GM18868 (cell line): ENCODE measurements around the gene WDR72.
"Not testable (repeated sequence)": the region's sequence is repeated elsewhere in the genome, so short reads cannot be mapped to it uniquely, and the experiment has no call there.

Experiments used
- ATAC-seq: cut with Tn5 transposase; IDR thresholded peaks from one replicate; pipeline ENCODE4 v1.9.1; 2021; ENCODE audit warnings: mild to moderate bottlenecking, moderate library complexity; ENCODE audit not compliant: unreplicated experiment

WDR72 gene

DNA sequence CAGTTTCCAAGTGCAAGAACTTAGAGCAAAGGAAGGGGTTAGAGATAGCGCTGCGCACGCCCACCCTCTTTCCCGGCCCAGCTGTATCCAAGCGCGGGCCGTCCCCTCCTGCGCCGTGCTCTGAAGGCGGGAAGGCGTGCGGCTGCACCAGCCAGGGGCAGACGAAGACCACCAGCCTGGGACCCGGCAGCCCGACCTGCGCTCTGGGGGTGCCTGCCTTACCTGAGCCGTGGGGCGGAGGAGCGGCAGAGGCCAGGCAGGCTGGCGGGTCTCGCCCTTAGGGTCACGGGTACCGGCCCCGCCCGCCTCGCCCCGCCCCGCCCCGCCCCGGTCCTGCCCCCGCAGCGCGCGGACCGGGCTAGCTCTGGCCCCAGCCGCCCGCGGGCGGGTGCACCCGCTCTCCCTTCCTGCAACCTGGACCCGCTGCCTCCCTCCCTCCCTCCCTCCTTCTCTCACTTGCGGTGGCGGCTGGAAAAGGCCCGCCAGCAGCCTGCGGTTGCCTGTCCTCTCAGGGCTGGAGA, at the start of gene WDR72:
TSS of gene WDR72 (minus strand) at position 253 of the 521 bp plus-strand sequence. CDS start 26,514 bp downstream, outside the sequence.
- no peak for ATAC-seq

- peak; percentile 66 for ATAC-seq
These were observed 48.7 kb upstream of the WDR72 start for GRCh38 chr15:53808058-53808706.

GRCh38 chr15:53807501-53807900, 48.0 kb upstream of the WDR72 start:
- ATAC-seq: no peak

GRCh38 chr15:53802672-53803071, 43.2 kb upstream of the WDR72 start:
- no peak for ATAC-seq

GRCh38 chr15:53791581-53791980, 32.1 kb upstream of the WDR72 start:
- ATAC-seq: no peak

GRCh38 chr15:53789654-53790375, 30.4 kb upstream of the WDR72 start:
- no peak for ATAC-seq

DNA sequence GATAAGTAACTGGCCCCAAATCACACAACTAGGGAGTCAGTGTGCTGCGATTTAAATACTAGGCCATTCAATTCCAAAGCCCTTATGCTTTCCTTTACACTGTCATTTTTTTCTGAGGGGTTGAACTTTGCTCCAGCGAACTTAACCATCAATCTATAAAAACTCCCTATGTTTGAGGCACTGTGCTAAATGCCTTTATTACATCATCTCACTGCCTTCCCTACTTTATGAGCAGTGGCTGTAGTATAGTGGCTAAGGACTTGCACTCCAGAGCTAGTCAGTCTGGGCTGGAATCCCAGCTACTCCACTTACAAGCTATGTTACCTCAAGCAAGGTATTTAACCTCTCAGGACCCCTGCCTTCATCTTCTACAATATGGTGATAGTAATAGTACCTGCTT, 26.9 kb upstream of the WDR72 start:
- no peak for ATAC-seq

GRCh38 chr15:53785241-53785640, 25.8 kb upstream of the WDR72 start:
- ATAC-seq: not testable (repeated sequence)

GRCh38 chr15:53762916-53763315, 3.5 kb upstream of the WDR72 start:
- ATAC-seq: no peak

DNA sequence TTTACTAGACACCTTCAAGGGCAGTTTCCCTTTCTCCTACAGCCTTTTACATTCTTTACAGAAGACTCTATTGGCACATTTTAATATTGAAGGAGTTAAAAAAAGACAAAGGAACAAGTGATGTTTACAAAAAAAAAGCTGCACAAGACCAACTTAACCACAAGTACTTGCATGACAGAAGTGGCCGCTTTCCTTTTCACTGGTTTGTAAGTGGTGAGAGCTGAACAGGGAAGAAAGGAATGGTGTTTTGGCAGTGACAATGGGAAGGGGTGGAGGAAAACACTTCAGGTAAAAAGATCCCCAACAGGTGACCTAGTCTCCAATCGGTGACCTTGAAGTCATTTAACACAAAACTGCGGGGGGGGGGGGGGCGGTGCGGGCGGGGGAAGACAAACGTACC, 1.1 kb downstream of the WDR72 start:
- ATAC-seq: no peak

DNA sequence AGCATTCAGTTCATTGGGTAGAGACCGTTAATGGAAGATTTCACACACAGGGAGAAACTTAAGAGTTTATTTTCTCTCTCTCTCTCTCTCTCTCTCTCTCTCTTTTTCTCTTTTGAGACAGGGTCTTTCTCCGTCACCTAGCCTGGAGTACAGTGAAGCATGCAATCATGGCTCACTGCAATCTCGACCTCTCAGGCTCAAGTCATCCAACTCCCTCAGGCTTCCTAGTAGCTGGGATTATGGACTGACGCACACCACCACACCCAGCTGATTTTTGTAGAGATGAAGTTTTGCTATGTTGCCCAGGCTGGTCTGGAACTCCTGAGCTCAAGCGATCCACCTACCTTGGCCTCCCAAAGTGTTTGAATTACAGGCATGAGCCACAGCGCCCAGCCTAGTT, 1.6 kb downstream of the WDR72 start:
- no peak for ATAC-seq

DNA sequence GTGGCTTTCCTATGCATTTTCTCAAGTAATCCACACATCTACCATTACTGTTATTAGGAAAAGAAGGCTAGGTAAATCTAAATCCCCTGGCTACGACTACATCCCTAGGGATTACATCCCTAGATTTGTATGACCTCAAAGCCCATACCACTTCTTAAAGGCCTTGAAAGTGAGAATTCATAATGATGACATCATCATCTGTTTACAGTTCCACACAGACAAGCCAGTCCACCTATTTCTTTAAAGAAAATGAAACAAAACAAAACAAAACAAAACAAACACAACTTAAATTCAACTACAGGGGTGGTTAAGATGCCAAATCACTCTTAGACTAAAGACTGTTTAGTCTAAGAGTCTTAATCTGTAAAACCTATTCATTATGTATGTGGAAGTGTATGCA, 5.7 kb downstream of the WDR72 start:
- ATAC-seq: no peak

- no peak for ATAC-seq
These were observed 7.1 kb downstream of the WDR72 start for GRCh38 chr15:53752406-53752805.

DNA sequence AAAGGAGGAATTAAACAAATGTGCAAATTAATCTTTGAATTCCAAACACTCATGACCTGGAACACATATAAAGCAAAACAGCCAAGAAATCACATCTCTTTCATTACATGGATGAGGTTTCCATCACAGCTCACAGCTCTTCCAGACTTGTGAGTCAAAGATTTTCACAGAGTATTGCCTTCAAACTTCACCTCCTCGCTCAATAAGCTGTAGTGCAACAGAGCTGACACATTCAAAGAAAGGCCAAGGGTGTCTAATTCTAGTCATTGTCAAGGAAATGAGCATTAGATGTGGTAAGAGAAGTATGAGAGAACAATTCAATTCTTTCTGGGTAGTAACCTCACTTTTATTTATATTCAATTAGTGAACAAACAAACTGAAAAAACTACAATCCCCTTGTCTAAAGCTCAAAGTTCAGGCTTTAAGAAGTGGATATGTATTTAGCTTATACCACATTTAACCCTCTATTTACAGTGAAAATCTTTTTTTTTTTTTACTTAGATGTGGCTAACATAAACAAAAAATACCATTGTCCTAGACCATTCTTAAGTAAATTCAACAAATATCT, 11.9 kb downstream of the WDR72 start:
- no peak for ATAC-seq

DNA sequence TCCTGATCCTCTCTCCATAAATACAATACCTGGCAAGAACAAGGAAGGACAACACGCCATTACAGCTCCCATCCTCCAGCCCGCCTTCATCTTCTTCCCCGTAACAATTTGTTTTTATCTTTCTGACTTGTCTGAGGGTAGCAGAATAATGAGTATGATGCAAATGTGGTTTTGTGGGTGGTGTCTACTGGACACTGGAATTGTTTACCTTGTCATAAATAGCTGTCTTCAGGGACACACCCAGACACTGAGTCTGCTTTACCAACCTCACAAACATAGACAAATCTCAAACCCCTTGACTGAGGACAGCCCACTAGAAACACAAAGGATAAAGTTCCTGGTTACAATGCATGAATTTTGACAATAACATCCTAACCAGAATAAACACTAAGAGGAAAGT, 13.4 kb downstream of the WDR72 start:
- ATAC-seq: no peak

DNA sequence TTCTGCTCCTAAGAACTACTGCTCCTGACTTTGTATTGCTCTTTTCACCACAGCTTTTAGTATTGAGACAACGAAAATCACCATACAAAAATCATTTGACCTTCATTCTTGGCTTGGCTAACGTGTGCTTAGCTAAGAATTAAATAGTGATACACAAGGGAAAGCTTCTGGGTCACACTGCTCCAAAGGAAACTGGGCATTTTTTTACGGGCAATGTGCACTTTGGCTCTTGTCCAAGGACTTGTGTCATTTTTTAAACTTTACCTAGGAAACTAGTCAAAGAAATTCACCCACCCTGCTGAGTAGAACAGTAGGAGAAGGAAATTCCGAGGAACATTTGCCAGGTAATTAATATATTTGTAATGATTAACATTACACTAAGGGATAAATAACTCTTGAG, 19.8 kb downstream of the WDR72 start:
- no peak for ATAC-seq

- ATAC-seq: no peak
These were observed 20.3 kb downstream of the WDR72 start for GRCh38 chr15:53739187-53739586.

DNA sequence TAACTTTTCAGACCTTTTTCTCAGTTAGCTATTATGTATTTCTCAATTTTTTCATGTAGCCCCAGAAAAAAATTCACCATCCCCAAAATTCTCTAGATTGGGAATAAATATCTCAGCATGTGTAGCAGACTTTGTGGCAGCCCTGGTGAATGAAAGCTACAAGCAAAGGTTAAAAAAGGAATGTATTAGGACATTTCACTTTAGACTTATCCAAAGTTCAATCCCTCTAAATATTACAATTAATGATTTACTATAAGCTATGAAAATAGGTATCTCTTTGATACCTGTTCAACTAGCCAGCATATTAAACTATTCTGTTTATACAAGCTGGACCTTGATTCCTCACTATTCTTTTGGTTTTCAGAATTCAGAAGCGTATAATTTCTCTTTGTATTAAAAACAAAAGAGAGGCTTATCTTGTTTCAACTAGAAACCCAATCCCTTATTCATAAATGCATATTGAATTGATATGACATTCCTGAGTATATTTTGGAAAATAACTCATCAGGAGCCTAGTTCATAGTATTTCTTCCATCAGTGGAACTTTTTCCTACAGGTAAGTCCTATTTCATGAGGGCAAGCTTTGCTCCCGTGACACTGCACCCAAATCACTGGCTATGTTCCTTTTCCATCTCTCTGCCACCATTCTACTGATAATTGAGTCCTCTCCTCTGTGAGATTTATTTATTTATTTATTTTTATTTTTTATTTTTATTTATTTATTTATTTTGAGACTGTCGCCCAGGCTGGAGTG, 38.0 kb downstream of the WDR72 start:
- ATAC-seq: no peak

- no peak for ATAC-seq
These were observed 42.3 kb downstream of the WDR72 start for GRCh38 chr15:53716909-53717876.

DNA sequence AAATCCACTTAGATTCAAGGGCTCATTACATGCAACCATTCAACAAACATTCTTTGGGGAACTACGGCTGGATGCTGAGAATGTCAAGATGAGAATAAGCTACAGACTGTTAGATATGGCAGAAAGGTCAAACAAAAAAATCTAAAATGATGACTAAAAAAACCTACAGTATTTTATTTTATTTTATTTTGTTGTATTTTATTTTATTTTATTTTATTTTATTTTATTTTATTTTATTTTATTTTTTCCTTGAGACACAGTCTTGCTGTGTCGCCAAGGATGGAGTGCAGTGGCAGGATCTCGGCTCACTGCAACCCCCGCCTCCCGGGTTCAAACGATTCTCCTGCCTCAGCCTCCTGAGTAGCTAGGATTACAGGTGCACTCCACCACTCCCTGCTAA, 46.2 kb downstream of the WDR72 start:
- no peak for ATAC-seq
